GM21360 (cell line): ENCODE results near the gene SPIN1.
"Not testable (repeated sequence)": the region's sequence is repeated elsewhere in the genome, so short reads cannot be mapped to it uniquely, and the experiment has no call there.

Experiments used
- ATAC-seq: cut with Tn5 transposase; IDR thresholded peaks from one replicate; pipeline ENCODE4 v1.9.1; 2021; ENCODE audit warnings: mild to moderate bottlenecking, moderate library complexity; ENCODE audit not compliant: unreplicated experiment

Gene SPIN1

GRCh38 chr9:88388203-88388885, at the start of gene SPIN1:
TSS of gene SPIN1 (plus strand) at chr9:88388444. CDS start at chr9:88426540, 38,096 bp downstream.
- peak; percentile 85 for ATAC-seq

DNA sequence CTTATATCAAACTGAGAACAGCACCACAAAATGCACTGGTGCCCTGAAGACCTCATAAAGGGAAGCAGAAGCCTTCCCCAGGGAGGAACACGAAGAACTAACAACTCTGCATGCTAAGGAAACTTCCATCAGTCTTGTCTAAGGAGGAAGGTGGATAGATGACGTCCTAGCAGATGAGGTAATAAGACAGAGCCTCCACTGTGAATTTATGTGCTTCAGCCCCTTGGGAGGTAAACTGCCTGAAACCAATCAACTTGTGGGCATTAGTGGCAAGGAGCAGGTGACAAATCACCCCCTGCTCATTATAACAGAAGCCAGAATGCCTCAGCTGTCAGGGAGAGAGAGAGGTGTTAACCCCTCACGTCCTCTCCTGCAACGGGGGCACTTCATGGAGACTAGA, 48.9 kb upstream of the SPIN1 start:
- ATAC-seq, result no peak

DNA sequence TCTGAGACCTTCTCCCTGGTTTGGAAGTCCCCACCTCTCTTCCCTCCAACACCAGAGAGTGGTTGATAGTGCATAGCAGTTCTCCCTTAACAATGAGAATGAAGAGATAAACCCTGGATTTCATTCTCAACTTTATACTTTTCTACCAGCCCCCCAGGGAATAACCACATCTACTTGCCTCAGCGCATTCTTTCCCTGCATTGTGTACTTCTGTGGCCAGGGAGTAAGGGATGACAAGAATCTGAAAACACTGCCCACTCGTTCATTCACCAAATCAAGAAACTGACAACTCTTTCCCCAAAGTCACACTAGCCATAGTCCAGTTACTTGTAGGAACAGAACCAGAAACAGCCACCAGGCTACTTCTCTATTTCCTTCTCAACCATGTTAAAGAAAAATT, 46.0 kb upstream of the SPIN1 start:
- ATAC-seq, result no peak

DNA sequence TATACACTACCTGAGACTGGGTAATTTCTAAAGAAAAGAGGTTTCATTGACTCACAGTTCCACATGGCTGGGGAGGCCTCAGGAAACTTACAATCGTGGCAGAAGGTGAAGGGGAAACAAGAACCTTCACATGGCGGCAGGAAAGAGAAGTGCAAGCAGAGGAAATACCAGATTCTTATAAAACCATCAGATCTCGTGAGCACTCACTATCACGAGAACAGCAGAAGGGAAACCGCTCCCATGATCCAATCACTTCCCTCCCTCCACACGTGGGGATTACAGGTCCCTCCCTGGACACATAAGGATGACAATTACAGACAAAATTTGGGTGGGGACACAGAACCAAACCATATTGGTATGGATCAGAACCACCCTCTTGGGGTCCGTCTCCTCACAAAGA, 44.2 kb upstream of the SPIN1 start:
- ATAC-seq, result no peak

GRCh38 chr9:88350354-88350753, 37.9 kb upstream of the SPIN1 start:
- ATAC-seq, result not testable (repeated sequence)

DNA sequence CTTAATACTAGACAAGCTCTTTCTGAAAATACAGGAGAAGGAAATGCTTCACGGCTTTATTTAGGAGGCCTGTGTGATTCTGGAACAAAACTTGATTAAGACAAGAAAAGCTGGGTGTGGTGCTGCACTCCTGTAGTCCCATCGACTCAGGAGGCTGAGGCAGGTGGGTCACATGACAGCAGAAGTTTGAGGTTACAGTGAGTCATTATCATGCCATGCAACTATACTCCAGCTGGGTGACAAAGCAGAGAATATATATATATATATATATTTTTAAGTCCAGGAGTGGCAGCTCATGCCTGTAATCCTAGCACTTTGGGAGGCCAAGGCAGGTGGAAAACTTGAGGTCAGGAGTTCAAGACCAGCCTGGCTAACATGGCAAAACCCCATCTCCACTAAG, 33.1 kb upstream of the SPIN1 start:
- ATAC-seq, result no peak

- ATAC-seq, result not testable (repeated sequence)
Observed at GRCh38 chr9:88357250-88357649, 31.0 kb upstream of the SPIN1 start.

DNA sequence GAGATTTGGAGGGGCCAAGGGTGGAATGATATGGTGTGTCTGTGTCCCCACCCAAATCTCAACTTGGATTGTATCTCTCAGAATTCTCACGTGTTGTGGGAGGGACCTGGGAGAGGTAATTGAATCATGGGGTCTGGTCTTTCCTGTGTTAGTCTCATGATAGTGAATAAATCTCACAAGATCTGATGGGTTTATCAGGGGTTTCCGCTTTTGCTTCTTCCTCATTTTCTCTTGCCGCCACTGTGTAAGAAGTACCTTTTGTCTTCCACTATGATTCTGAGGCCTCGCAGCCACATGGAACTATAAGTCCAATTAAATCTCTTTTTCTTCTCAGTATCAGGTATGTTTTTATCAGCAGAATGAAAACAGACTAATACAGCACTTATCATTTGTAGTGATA, 29.5 kb upstream of the SPIN1 start:
- ATAC-seq, result no peak

DNA sequence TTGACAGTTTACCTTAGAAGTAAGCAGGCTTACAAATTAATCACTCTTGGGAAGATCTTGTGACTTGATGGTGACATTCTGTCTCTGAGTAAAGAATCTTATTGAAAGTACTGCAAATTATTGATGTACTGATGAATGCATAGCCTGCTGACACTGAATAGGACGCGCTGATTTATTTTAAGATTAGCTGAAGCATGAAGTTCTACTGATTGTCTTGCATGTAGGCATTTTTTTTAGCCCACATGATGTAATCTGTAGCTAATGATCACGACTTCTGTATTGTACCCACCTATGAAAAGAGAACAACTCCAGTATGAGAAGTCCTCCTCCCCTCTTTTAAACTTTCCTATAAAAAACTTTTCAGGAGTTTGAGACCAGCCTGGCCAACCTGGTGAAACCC, 28.3 kb upstream of the SPIN1 start:
- no peak for ATAC-seq

DNA sequence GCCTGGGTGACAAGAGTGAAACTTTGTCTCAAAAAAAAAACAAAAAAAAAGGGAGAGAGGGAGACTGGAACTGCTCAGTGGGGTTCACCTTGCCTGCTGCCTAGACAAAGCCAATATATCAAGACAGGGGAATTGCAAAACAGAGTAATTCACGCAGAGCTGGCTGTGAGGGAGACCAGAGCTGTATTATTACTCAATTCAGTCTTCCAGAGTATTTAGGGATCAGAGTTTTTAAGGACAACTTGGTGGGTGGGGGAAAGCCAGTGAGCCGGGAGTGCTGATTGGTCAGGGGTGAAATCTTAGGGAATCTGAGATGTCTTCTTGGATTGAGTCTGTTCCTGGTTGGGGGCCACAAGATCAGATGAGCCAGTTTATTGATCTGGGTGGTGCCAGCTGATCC, 25.6 kb upstream of the SPIN1 start:
- ATAC-seq, result no peak

DNA sequence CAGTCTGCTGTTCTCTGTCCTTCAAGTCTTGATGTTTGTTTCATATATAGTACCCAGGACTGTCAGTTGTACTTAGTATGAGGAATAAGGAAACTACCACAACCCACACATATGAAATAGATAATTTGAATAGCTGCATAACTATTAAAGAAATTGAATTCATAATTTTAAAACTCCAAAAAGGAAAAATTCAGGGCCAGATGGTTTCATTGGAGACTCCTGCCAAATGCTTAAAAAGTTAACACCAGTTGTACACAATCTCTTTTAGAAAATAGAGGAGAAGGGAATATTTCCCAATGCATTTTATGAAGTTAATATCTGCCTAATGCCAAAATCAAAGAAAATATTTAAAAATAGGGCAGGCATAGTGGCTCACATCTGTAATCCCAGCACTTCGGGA, 24.6 kb upstream of the SPIN1 start:
- ATAC-seq, result no peak

DNA sequence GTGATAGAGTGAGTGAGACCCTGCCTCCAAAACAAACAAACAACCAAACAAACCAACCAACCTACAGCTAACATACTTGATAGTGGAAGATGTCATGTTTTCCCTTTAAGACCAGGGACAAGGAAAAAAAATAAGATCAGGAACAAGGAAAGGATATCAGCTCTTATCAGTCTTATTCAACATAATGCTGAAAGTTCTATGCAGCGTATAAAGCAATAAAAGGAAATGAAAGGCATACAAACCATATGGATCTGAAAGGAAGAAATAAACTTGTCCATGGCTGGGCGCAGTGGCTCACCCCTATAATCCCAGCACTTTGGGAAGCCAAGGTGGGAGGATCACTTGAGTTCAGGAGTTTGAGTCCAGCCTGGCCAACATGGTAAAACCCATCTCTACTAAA, 23.5 kb upstream of the SPIN1 start:
- ATAC-seq, result no peak

DNA sequence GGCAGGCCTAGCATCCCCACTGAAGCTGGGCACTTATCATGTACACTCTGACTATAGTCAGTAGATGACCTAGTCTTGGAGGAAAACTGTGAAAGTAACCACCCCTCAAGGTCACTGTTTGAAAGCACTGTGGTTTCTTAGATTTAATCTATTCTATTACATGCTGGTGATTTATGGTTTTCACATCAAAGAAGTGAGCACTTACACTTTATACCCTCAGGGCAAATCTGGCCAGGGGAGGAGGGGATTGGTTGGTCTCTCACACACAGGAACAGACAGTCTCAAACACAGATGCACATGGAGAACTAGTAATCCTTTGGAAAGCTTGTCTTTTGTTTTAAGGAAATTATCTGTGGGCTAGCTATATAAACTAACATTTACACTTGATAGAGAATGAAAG, 17.9 kb upstream of the SPIN1 start:
- no peak for ATAC-seq

DNA sequence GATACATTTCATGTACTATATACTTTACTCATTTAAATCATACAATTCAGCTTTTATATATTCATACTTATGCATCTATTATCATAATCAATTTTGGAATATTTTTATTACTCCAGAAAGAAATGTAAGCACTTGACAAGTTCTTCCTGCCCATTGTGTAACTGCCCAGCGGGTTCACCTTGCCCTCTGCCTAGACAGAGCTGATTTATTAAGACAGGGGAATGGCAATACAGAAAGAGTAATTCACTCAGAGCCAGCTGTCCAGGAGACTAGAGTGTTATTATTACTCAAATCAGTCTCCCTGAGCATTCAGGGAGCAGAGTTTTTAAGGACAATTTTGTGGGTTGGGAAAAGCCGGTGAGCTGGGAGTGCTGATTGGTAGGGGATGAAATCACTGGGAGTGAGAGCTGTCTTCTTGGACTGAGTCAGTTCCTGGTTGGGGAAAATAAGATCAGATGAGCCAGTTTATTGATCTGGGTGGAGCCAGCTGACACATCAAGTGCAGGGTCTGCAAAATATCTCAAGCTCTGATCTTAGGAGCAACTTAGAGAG, 16.1 kb upstream of the SPIN1 start:
- ATAC-seq, result no peak

- ATAC-seq, result no peak
Observed at GRCh38 chr9:88373045-88373444, 15.2 kb upstream of the SPIN1 start.

DNA sequence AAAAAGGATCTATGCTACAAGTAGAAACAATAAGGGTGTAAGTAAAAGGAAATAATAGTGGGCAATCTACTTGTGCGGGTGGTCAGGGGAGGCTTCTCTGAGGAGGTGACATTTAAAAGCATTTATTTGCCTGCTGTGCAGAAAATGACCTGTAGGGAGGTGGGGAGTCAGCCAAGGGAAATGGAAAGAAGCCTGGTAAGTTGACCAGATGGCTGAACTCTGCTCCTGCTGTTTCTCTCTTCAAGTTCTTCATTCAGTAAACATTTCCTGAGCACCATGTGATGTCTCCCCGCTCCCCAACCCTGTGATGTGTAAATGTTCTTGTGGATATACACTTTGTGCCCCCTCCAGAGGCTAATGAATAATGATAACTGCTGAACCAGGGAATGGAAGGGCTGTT, 9.9 kb upstream of the SPIN1 start:
- no peak for ATAC-seq

- ATAC-seq, result no peak
Observed at GRCh38 chr9:88379352-88379751, 8.9 kb upstream of the SPIN1 start.

GRCh38 chr9:88380118-88380517, 8.1 kb upstream of the SPIN1 start:
- ATAC-seq, result no peak

GRCh38 chr9:88381322-88381721, 6.9 kb upstream of the SPIN1 start:
- ATAC-seq, result not testable (repeated sequence)

- no peak for ATAC-seq
Observed at GRCh38 chr9:88383176-88383575, 5.1 kb upstream of the SPIN1 start.

DNA sequence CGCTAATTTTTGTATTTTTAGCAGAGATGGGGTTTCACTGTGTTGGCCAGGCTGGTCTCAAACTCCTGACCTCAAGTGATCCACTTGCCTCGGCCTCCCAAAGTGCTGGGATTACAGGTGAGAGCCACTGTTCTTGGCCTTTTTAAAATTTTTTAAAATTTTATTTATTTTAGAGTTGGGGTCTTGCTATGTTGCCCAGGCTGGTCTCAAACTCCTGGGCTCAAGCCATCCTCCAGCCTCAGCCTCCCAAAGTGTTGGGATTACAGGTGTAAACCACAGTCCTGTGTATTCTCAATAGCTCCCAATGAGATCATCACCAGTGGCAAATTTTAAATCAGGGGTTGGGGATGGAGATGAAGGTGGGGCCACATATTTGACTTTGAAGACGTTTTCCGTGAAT, 2.1 kb upstream of the SPIN1 start:
- not testable (repeated sequence) for ATAC-seq

GRCh38 chr9:88387036-88387551, 1.1 kb upstream of the SPIN1 start:
- no peak for ATAC-seq
